ENCODE data around the gene SPSB3.
A peak's percentile ranks its signal among the peaks of the same experiment; 100 is the strongest.

Gene SPSB3

DNA sequence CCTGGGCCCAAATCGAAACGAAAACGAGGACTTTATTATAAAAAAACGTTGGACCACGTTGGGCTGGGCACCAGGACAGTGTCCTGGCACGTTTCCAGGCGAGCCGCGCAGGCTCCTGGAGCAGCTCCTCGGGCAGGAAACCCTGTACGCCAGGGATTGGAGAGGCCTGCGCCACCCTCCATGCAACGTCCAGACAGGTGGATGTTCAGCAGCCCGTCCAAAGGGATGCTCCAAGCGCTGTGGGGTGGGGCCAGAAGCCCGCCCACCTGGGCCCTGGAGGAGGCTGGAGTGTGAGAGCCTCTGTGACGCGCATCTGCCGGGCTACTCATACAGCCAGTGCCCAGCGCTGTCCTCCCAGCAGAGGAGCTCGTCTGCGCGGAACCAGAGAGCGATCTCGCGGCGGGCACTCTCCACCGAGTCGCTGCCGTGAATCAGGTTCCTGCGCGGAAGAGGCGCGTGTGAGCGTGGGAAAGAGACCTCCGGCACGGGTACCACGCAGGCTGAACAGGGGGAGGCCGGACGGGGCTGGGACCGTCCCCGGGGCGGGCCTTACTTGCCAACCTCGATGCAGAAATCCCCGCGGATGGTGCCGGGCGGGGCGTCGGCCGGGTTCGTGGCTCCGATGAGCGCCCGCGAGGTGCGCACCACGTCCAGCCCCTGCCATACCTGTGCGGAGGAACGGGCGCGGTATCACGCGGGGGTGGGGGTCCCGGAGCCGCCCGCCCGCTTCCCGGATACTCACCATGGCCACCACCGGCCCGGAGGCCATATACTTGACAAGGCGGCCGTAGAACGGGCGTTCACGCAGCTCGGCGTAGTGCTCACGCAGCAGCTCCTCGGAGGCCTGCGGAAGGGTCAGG, 11.8 kb downstream of the SPSB3 start:
- TF ChIP-seq, protein P1, sequence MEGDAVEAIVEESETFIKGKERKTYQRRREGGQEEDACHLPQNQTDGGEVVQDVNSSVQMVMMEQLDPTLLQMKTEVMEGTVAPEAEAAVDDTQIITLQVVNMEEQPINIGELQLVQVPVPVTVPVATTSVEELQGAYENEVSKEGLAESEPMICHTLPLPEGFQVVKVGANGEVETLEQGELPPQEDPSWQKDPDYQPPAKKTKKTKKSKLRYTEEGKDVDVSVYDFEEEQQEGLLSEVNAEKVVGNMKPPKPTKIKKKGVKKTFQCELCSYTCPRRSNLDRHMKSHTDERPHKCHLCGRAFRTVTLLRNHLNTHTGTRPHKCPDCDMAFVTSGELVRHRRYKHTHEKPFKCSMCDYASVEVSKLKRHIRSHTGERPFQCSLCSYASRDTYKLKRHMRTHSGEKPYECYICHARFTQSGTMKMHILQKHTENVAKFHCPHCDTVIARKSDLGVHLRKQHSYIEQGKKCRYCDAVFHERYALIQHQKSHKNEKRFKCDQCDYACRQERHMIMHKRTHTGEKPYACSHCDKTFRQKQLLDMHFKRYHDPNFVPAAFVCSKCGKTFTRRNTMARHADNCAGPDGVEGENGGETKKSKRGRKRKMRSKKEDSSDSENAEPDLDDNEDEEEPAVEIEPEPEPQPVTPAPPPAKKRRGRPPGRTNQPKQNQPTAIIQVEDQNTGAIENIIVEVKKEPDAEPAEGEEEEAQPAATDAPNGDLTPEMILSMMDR (conservative IDR thresholded peaks at IDR 0.05; ENCODE audit: low read length): 0 out of 2 replicates have a peak, but pooled peaks have one; percentile 1
- H3K4me3 ChIP-seq (ENCODE audit: low read length): peak overlapping the region; percentile 76
- DNase-seq (ENCODE audit: low read depth): peak; percentile 51

DNA sequence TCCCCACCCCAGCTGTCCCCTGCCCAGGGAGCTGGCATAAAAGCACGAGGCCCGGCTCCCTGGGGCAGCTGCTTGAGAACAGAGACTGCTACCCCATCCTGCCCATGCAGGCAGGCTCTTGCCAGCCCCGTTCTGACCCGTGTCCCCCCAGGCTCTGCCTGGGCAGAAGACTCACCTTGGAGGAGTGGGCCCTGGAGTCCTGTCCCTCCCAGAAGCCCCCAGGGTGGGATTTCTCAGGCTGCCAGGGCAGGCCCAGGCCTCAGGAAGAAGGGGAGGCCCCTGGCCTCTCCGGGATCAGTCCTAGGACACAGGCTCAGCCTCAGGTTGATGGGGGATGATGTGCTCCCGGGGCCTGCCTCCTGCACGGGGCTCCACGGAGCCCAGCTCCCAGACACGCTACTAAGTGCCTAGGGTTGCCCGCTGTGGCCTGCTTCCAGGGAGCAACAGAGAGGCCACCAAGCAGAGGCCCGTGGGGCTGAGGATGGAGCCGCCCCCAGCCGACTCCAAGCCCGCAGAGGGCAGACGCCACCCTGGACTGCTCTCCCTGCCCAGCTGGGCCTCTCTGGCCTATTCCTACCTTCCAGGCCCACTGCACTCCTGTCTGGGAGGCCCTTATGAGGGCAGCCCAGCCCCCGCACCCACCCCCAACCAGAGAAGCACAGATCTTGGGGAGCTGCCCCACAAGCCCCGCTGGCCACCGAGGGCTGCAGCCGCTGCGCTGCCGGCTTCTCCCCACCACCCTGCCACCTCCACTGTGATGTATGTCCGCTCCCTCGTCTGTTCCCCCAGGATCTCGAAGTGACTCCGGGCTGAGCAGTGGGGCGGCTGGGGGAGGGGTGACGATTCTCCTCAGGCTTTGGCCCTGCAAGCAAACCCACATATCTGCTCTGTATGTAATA, 12.7 kb downstream of the SPSB3 start:
- no peak overlapping the region for H3K4me3 ChIP-seq (ENCODE audit: low read length)
- no peak for DNase-seq (ENCODE audit: low read depth)
- TF ChIP-seq, protein P1 (conservative IDR thresholded peaks at IDR 0.05; ENCODE audit: low read length): no peak

DNA sequence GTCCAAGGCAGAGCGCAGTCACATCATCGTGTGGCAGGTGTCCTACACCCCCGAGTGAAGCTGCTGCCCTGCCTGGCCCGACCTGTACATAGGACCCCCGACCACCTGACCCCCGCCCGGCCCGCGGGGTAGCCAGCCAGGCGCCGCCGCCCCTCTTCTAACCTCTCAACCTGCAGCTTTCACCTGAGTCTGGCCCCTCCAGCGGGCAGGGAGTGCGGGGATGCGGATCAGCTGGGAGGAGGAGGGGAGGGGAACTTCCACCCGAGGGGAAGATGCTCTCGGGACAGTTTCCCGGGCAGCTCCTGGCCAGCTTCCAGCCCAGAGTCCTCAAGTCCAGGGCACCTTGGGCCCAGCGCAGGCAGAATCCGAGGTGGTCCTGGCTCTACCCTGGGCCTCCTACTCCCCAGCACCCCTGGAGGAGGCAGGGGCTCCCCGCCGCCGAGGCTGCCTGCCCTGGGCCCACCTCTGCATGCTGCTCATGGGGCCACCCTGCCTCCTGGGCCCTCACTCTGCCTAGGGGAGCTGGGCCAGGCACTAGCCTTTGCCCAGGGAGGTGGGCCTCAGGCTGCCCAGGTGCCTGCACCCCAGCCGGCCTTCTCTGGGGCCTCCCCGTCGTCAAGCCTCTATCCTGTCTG, 13.5 kb downstream of the SPSB3 start:
- TF ChIP-seq, protein P1 (conservative IDR thresholded peaks at IDR 0.05; ENCODE audit: low read length): no peak
- no peak for DNase-seq (ENCODE audit: low read depth)
- H3K4me3 ChIP-seq (ENCODE audit: low read length): no peak overlapping the region

DNA sequence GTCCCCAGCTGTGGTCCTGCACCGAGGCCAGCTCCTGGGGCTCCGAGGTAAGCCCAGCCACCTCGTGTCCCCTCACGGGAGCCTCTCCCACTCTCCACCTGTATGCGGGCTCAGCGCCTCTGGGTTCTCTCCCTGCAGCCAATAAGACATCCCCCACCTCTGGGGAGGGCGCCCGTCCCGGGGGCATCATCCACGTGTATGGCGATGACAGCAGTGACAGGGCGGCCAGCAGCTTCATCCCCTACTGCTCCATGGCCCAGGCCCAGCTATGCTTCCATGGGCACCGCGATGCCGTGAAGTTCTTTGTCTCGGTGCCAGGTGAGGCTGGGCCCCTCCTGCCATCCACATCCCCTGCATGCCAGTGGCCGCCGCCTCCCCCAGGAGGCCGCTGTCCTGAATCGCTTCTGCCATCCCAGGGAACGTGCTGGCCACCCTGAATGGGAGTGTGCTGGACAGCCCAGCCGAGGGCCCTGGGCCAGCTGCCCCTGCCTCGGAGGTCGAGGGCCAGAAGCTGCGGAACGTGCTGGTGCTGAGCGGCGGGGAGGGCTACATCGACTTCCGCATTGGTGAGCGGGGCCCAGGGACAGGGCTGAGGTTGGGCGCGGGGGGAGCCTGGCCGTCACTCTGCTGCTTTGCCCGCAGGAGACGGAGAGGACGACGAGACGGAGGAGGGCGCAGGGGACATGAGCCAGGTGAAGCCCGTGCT, 14.2 kb downstream of the SPSB3 start:
- TF ChIP-seq, protein P1 (conservative IDR thresholded peaks at IDR 0.05; ENCODE audit: low read length): no peak
- H3K4me3 ChIP-seq (ENCODE audit: low read length): no peak overlapping the region
- DNase-seq (ENCODE audit: low read depth): no peak

DNA sequence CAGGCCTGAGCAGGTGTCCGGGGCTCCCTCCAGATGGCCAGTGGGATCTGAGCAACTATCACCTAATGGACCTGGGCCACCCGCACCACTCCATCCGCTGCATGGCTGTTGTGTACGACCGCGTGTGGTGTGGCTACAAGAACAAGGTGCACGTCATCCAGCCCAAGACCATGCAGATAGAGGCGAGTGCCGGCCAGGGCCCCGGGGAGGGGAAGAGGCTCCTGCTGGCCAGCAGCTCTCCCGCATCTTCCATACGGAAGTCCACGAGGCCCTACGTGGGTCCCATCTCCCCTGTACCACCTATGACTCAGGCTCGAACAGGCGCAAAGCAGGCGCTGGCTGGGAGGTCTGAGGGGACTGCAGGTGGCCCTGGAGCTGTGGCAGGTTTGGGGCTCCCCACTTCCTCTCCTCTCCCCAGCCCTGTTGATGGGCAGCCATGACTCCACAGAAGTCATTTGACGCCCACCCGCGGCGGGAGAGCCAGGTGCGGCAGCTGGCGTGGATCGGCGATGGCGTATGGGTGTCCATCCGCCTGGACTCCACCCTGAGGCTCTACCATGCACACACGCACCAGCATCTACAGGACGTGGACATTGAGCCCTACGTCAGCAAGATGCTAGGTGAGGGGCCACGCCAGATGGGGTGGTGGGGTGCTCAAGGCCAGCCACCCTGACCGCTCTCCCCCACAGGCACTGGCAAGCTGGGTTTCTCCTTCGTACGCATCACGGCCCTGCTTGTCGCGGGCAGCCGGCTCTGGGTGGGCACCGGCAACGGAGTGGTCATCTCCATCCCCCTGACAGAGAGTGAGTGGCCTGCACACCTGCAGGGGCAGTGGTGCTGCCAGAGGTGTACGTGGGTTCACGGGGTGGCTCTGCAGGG, 15.0 kb downstream of the SPSB3 start:
- no peak overlapping the region for H3K4me3 ChIP-seq (ENCODE audit: low read length)
- DNase-seq (ENCODE audit: low read depth): no peak
- TF ChIP-seq, protein P1 (conservative IDR thresholded peaks at IDR 0.05; ENCODE audit: low read length): no peak

DNA sequence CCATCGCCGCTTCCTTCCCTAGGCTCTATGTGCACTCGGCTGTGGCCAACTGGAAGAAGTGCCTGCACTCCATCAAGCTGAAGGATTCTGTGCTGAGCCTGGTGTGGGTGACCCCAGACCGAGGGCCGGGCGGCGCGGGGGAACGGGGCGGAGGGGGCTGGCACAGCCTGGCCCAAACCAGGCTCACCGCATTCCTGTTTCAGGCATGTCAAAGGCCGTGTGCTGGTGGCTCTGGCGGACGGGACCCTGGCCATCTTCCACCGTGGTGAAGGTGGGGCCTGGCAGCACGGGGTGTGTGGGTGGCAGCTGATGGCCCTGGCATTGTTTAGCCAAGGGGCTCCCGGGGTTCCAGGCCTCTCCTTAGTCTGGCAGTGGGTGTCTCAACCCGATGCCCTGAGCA, 15.7 kb downstream of the SPSB3 start:
- no peak for DNase-seq (ENCODE audit: low read depth)
- TF ChIP-seq, protein P1 (conservative IDR thresholded peaks at IDR 0.05; ENCODE audit: low read length): no peak

More for the DNA sequence above, 15.7 kb downstream of the SPSB3 start:
- H3K4me3 ChIP-seq (ENCODE audit: low read length): no peak overlapping the region

Measured in AG10803 (cell line).